GM13976 (cell line): ENCODE measurements around the gene ING3.

ENCODE experiments used
- DNase-seq: peaks from one replicate; pipeline ENCODE4 v3.0.0; 2012; ENCODE audit warnings: low spot score
- CTCF ChIP-seq: IDR thresholded peaks from 2 replicates; pipeline ENCODE4 v1.5.1; 2012; ENCODE audit warnings: borderline replicate concordance, mild to moderate bottlenecking; ENCODE audit not compliant: insufficient read depth; ENCODE audit errors: extremely low read depth, missing control alignments, control extremely low read depth
- in situ Hi-C: fragments of 300-500 bp; cut with MboI; formaldehyde crosslinking; loops from one replicate; pipeline ENCODE4 v1.12.0; 2022; ENCODE audit warnings: low sequenced_read_pairs, mixed read lengths, inconsistent platforms; ENCODE audit not compliant: unreplicated experiment

The ING3 gene

DNA sequence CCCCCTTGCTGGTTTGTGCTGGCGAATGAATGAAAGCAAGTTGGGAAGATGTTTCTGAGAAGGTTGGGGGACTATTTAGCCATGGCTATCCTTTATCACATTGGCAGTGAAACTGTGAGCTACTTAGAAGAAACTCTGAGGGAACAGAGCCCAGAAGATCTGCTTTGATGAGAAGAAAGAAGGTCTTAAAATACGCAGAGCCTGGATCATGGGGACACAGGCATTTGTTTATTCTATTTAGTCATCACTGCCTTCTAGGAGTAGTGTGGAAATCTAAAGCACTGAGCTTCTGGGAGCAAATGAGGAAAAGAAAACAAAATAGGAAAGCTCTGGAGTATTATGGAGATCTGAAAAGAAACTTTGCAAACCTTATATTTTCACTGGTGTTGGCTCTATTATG, 66.4 kb downstream of the ING3 start:
- in situ Hi-C loops: no loop called here
- DNase-seq: no peak
- TF ChIP-seq CTCF: no peak

GRCh38 chr7:121017586-121017985, 67.0 kb downstream of the ING3 start:
- TF ChIP-seq CTCF: no peak
- in situ Hi-C loops: no loop called here
- no peak for DNase-seq

DNA sequence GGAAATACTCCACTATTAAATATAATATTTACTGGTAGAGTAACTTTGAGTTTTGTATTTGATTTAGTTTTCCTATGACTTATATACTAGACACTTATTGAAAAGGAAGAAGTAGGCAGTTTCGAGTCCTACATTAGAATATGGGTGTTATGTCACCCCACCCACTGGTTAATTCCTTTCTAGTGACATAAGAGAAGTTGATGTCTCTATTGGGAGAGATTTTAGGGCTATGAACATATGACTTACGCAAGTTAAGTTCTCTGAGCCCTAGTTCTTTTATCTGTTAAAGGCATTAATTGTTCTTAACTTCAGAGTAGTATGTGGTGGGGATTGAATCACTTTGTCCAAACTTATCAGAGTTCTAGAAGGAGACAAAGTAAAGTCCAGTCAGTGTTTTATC, 68.4 kb downstream of the ING3 start:
- no peak for DNase-seq
- no peak for TF ChIP-seq CTCF
- in situ Hi-C loops: no loop called here

DNA sequence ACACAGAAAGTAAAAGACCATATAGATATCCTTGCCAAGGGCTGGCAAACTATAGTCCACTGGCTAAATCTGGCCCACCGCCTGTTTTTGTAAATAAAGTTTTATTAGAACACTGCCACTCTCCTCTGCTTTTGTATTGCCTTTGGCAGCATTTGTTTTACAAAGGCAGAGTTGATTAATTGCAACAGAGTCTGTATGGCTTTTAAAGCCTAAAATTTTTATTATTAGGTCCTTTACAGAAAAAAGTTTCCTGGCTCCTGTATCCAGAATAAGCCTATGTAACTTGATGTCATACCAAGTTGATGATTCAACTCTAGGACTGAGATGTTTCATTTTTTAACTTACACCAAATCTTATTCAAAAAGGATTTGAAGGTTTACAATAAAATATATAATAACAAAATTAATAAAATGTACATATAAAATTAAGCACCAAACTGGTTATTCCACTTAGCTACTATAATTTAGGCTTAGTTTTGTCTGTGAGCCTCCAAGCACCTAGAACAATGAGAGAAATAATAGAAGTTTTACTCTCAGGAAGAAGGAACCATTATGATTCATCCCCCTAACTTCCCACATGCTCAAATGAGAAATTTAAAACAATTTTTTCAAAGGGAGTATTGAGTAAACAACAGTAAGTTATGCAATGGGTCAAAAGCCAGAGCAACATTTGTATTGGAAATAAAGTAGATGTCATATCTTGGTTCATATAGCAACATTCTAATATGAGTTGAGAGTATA, 69.8 kb downstream of the ING3 start:
- DNase-seq: no peak
- no peak for TF ChIP-seq CTCF
- in situ Hi-C loops: no loop called here

GRCh38 chr7:121020989-121021969, 70.7 kb downstream of the ING3 start:
- no peak for TF ChIP-seq CTCF
- in situ Hi-C loops: no loop called here
- no peak for DNase-seq

DNA sequence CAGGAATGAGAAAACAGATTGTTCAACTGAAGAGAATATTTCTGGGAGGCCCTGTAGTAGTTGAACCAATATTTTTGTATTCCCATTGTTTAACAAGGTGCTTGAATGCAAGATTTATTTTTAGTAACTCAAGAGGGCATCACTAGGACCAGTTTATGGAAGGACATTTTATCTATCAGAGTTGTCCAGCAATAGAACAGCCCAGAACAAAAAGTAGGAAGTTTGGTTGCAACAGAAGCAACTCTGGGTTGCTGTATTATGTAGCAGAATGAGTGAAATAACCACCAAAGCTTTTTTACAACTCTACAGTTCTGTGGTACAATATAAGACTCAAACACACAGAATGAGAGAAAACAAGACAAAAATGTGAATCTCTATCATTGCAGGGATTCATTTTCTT, 72.6 kb downstream of the ING3 start:
- DNase-seq: no peak
- no peak for TF ChIP-seq CTCF
- in situ Hi-C loops: no loop called here
